ENCODE measurements around the gene ENOX1. TPM values are rescaled to one million over a fixed set of nuclear protein-coding genes. Genes with fewer than 3 reads are reported as not detected.

ENOX1 gene
- total and polyA plus RNA-seq, 2 of the 13 experiments (the other 11 are each of a cell fraction or from before 2014, with no cell fraction given) = not detected

- no peak for TF ChIP-seq POLR2AphosphoS5 (IDR thresholded peaks at IDR 0.05; ENCODE audit: low read depth, low read length)
- no peak for TF ChIP-seq HMGXB4 (CRISPR knock-in tag; IDR thresholded peaks at IDR 0.05; ENCODE audit: borderline replicate concordance in 1 of 2, low read depth in 1 of 2)
- TF ChIP-seq SMAD1 (CRISPR knock-in tag; IDR thresholded peaks at IDR 0.05; ENCODE audit: borderline replicate concordance, low read depth) = no peak
- TF ChIP-seq ZNF577 (CRISPR knock-in tag; IDR thresholded peaks at IDR 0.05; ENCODE audit: borderline replicate concordance, low read depth) = no peak
- TF ChIP-seq ZBTB26 (CRISPR knock-in tag; IDR thresholded peaks at IDR 0.05; ENCODE audit: borderline replicate concordance) = no peak
- no peak for TF ChIP-seq CENPBD1 (CRISPR knock-in tag; IDR thresholded peaks at IDR 0.05; ENCODE audit: borderline replicate concordance, low read depth)
- TF ChIP-seq ZNF597 (CRISPR knock-in tag; IDR thresholded peaks at IDR 0.05) = no peak
Observed at GRCh38 chr13:43360892-43361610, 425.7 kb downstream of the ENOX1 start (continued).

All from HepG2 (cell line).